OCI-LY3 (cell line): ENCODE results near the gene TBC1D13.

Experiments used
- H2AFZ ChIP-seq: fragments of 200-600, 300-600 bp; shearing (Covaris generic); 2 replicates; pipeline ENCODE4 v1.6.0; 2014; ENCODE audit warnings: antibody characterized with exemption, low read depth, low read length
- H3K27ac ChIP-seq: fragments of 200-600, 300-600 bp; sonication (generic); 2 replicates; pipeline ENCODE4 v1.5.1; 2014; ENCODE audit warnings: mild to moderate bottlenecking, low read length, moderate library complexity, mixed read lengths
- H3K27me3 ChIP-seq: fragments of 200-600, 300-600 bp; sonication (generic); 2 replicates; pipeline ENCODE4 v1.6.1; 2014; ENCODE audit warnings: low read depth, low read length, mixed read lengths
- H3K36me3 ChIP-seq: fragments of 200-600, 300-600 bp; sonication (generic); replicated peaks from 2 replicates; pipeline ENCODE3; 2014; ENCODE audit warnings: low read depth, low read length, mixed read lengths
- H3K4me1 ChIP-seq: fragments of 300-600, 200-600 bp; sonication (generic); 2 replicates; pipeline ENCODE4 v1.6.1; 2014; ENCODE audit warnings: low read length, mixed read lengths
- H3K4me2 ChIP-seq: fragments of 200-600, 300-600 bp; sonication (generic); 2 replicates; pipeline ENCODE4 v1.6.1; 2014; ENCODE audit warnings: low read length, mixed read lengths
- H3K4me3 ChIP-seq: fragments of 300-600, 200-600 bp; sonication (generic); 2 replicates; pipeline ENCODE4 v1.5.1; 2014; ENCODE audit warnings: antibody characterized with exemption, mild to moderate bottlenecking, low read length, moderate library complexity
- H3K79me2 ChIP-seq: fragments of 300-600, 200-600 bp; shearing (Covaris generic); 2 replicates; pipeline ENCODE4 v1.6.1; 2014; ENCODE audit warnings: mild to moderate bottlenecking, low read length, mixed read lengths
- H3K9ac ChIP-seq: fragments of 300-600, 200-600 bp; shearing (Covaris generic); 2 replicates; pipeline ENCODE4 v1.6.0; 2014; ENCODE audit warnings: mild to moderate bottlenecking, low read length, moderate library complexity
- H3K9me3 ChIP-seq: fragments of 200-600, 300-600 bp; shearing (Covaris generic); 2 replicates; pipeline ENCODE4 v1.6.1; 2014; ENCODE audit warnings: low read length, mixed read lengths; ENCODE audit not compliant: insufficient read depth
- H4K20me1 ChIP-seq: fragments of 200-600, 300-600 bp; sonication (generic); 2 replicates; pipeline ENCODE4 v1.6.1; 2016; ENCODE audit warnings: low read length, mixed read lengths; ENCODE audit not compliant: insufficient read depth
- CTCF ChIP-seq: fragments of 200-600, 300-600 bp; sonication (generic); IDR thresholded peaks from 2 replicates; pipeline ENCODE4 v1.5.1; 2014; ENCODE audit warnings: antibody characterized with exemption, low read length, low read depth
- EZH2phosphoT487 ChIP-seq: fragments of 200-600 bp; shearing (Covaris generic); IDR thresholded peaks from 2 replicates; pipeline ENCODE4 v1.6.1; 2018; ENCODE audit warnings: antibody characterized with exemption, mixed run types, low read depth

Gene TBC1D13

GRCh38 chr9:128750926-128751595 is 36.0 kb upstream of the TBC1D13 start:
- H3K36me3 ChIP-seq = no peaks in the 10 kb centered on the region
- no peaks in the 10 kb centered on the region for H3K4me1 ChIP-seq
- no peaks in the 10 kb centered on the region for H4K20me1 ChIP-seq
- H3K9me3 ChIP-seq = no peaks in the 10 kb centered on the region
- H3K4me2 ChIP-seq = no peak overlapping the region
- H3K79me2 ChIP-seq = no peaks in the 10 kb centered on the region
- H3K4me3 ChIP-seq = no peak overlapping the region
- TF ChIP-seq CTCF = no peak
- no peak for TF ChIP-seq EZH2phosphoT487
- H3K9ac ChIP-seq = no peak overlapping the region
- H3K27ac ChIP-seq = no peak overlapping the region
- no peaks in the 10 kb centered on the region for H3K27me3 ChIP-seq
- H2AFZ ChIP-seq = no peak overlapping the region

GRCh38 chr9:128753627-128754026 is 33.4 kb upstream of the TBC1D13 start:
- Histone ChIP-seq H3K9me3 (no peaks in the 10 kb centered on the region), H3K4me2 (no peak overlapping the region), H3K27ac (no peak overlapping the region), H3K79me2 (no peaks in the 10 kb centered on the region), H2AFZ (no peak overlapping the region), H3K4me1 (no peaks in the 10 kb centered on the region), H3K4me3 (no peak overlapping the region), H4K20me1 (no peaks in the 10 kb centered on the region), H3K27me3 (no peaks in the 10 kb centered on the region), H3K36me3 (no peaks in the 10 kb centered on the region), H3K9ac (no peak overlapping the region)
- TF ChIP-seq EZH2phosphoT487 (no peak), CTCF (no peak)

GRCh38 chr9:128757602-128758001 is 29.5 kb upstream of the TBC1D13 start:
- H3K4me3 ChIP-seq = no peak overlapping the region
- H3K9ac ChIP-seq = no peak overlapping the region
- no peak overlapping the region for H3K27ac ChIP-seq
- TF ChIP-seq CTCF (no peak), EZH2phosphoT487 (no peak)
- H4K20me1 ChIP-seq = no peaks in the 10 kb centered on the region
- no peaks in the 10 kb centered on the region for H3K4me1 ChIP-seq
- no peaks in the 10 kb centered on the region for H3K9me3 ChIP-seq
- H3K27me3 ChIP-seq = no peaks in the 10 kb centered on the region
- no peak overlapping the region for H2AFZ ChIP-seq
- no peaks in the 10 kb centered on the region for H3K36me3 ChIP-seq
- H3K79me2 ChIP-seq = no peaks in the 10 kb centered on the region
- H3K4me2 ChIP-seq = no peak overlapping the region

- no peaks in the 10 kb centered on the region for H4K20me1 ChIP-seq
- H3K36me3 ChIP-seq = no peaks in the 10 kb centered on the region
- H2AFZ ChIP-seq = no peak overlapping the region
- no peak overlapping the region for H3K27ac ChIP-seq
- no peaks in the 10 kb centered on the region for H3K27me3 ChIP-seq
- H3K4me2 ChIP-seq = no peak overlapping the region
- no peaks in the 10 kb centered on the region for H3K79me2 ChIP-seq
- H3K9me3 ChIP-seq = no peaks in the 10 kb centered on the region
- H3K4me3 ChIP-seq = no peak overlapping the region
- TF ChIP-seq CTCF (no peak), EZH2phosphoT487 (no peak)
- H3K4me1 ChIP-seq = peaks cover 17% of the 10 kb centered on the region
- H3K9ac ChIP-seq = no peak overlapping the region
Measured at GRCh38 chr9:128762671-128763449, 24.2 kb upstream of the TBC1D13 start.
